NCI-H345 (cell line): Measurements from ENCODE around the gene ADGRA1.

Experiments used
- DNase-seq: peaks from one replicate; lab custom pipeline; 2025; lab: John Stamatoyannopoulos, UW

ADGRA1 gene

DNA sequence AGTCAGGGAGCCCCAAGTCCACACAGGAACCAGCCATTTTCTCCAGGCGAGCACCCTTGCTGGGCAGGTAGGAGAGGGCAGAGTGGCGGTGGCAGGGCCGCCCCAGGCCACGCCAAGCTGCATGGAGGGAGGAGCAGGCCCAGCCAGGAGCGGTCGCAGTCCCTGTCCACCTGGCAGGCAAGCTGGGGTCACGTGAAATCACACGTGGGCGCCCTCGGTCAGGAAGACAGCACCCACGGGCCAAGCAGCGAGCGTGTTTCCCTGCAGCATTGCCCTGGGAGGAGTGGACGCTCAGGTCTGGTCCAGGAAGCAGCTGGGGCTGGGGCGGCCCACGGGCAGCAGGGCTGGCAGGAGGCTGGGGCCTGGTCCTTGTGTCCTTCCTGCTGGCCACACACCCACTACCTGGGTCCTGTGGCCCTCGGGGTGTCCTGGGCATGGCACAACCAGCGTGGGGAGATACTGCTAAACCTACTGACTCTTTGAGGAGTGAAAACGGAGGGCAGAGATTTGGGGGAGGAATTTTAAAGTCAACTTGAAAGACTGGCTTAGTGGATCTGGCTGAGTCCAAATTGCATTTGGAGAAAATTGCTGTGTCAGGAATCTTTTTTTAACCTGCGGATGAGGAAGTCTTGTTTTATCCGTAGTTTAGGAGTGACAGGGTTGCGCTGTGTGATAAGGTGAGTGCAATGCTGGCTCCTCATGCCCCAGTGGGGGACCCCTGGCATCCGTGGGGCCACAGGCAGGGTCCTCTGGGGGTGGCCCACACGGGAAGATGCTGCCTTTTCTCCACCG is 12.2 kb upstream of the ADGRA1 start:
- no peak for DNase-seq

DNA sequence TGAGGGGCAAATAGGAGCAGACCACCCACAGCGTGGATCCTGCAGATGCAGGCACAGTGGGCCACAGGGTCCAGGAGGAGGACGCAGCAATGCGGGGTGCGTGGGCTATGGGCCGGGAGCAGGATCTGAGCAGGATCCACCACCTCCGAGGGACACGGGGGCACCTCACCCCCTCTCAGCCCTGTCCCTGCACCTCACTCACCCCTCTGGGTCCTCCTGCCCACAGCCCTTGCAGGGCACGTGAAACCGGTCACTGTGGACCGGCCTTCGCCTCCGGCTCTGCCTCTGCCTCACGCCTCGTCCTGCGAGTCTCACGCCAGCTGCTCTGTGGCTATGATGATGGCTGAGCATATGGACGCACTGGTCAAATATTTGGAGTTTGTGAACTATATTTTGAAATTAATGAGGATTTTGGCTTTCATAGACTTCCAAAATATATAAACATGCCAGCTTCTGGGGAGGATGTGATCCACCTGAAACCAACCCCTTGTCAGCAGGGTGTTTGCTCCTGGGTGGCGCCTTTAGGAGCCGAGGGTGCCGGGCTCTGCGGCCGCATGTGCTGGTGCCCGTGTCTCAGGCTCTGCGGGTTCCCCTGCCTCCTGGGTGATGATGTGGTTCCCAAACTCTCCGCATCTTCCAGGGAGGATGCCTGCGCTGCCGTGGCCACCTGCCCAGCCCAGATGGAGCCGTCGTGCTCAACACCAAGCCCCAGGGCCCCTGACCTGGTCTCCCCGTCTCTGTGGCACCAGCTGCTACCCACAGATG is 11.3 kb upstream of the ADGRA1 start:
- no peak for DNase-seq

DNA sequence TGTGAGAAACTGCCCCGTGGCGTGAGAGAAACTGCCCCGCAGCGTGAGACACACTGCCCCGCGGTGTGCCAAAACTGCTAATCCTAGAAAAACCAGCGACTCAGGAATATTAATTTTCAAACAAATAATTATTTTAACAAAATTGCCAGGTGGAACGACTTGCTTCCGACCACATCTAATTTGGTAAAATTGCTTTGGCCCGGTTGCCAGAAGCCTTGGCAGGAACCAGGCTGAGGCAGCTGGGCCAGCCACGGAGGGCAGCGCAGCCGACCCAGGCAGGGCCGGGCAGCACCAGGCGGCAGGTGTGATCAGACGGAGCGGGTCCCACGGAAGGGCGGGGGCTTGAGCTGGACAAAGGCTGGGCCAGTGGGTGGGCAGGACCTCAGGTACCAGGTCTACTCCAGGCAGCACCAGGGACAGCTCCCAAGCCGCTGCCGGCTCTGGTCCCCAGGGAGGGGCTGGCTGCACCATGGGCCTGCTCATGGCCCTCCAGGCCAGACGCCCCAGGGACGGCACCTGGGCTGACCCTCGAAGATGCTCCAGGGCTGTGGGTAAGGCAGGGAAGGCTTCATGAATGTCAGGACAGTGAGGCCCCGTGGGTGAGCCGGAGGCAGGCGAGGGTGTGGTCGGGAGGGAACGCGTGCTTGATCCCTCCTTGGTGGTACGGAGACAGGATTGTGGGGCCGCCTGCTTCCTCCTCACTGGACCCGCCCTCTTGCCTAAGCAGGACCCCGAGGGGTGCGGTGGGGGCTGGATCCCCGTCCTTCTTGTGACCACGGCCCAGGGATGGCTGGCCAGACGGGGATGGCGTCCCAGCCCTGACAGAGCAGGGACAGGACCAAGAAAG is 7.7 kb upstream of the ADGRA1 start:
- DNase-seq: no peak

DNA sequence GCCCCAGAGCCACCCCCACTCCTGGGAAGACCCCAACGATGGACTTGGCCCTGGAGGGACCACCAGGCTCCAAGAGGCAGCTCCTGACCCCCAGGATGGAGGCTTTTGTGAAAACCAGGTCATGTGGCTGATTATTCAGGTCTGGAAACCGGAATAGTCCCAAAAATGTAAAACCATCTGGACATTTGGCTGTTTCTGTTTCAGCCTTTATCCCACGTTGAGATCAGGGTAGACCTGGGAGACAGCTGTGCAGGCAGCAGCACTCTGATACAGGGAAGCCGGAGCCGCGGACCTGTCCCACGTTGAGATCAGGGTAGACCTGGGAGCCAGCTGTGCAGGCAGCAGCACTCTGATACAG is 7.1 kb upstream of the ADGRA1 start:
- no peak for DNase-seq

DNA sequence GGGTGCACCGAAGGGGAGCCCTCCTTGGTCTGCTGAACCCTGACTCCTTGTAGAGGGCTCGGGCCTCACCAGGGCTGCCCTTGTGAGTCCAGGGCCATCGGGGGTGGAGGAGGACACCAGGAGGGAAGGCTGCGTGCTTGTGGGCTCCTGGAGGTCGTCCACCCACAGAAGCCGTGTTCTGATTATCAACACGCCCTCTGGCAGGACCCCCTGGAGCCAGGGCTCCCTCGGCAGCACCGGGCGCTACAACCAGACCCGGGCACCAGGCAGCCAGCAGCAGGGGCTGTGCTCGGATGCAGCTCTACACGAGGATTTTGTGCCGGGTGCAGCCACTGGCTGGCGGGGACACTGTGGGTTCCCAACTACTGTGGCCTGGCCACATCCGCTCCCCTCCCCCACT is 6.1 kb upstream of the ADGRA1 start:
- no peak for DNase-seq

DNA sequence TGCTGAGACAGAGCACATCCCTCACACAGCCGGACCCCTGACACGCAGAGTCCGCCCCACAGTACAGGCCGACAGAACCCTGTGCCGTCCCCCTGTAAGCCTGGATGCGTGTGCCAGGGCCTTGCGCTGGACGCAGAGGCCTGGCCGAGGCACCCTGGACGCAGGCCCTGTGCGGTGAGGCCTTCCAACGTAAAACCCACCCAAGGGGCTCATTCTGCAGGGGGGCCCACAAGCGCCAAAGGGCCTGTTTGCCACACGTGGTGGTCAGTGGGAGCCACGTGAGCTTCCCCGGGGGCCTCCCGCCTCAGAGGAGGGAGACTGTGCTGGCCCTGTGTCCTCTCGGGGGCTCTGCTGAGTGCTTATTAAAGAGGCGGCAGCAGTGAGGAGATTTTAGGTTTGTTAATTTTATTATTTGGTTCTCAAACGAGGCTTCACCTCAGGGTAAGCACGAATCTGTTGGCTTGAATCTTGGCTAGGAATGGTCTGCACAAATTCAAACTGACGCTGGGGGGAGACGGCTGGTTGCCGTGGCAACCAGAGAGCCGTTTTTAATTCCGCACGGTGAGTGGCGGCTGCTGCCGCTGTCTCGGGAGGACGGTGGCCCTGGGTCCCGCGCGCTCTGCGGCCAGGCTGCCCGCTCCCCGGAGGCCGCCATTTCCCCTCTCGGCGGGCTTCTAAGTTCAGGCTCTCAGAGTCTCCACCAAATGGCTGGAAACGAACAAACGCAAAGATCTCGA is 4.9 kb upstream of the ADGRA1 start:
- DNase-seq: no peak

DNA sequence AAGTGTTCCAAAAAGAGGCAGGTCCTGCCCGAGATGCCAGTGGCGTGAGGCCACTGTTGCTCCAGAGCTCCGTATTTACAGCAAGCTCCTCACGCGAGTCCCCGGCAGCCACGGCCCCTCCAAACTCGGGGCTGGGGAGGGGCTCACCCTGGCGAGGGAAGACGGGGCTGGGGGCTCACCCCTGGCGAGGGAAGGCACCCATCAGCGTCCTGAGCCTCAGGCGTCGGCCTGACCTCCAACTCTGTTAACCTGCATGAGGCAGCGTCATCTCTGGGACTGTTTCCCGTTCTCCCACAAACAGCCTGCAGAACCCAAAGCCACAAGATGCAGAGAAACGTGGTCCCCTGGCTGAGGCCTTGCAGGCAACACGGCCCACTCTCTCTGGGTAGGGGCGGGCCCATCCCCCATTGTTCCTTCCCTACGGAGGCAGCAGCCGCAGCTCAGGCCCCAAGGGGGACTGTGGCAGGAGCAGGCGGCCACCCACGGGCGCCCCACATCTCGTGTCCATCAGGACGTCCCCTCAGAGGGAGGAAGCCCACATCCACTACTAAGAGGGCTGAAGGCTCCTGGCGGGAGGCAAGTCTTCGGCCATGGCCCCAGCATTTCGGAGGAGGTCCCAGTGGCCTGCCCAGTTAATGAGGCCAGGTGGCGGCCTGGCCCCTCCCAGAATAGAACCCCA is 4.2 kb upstream of the ADGRA1 start:
- DNase-seq: no peak

DNA sequence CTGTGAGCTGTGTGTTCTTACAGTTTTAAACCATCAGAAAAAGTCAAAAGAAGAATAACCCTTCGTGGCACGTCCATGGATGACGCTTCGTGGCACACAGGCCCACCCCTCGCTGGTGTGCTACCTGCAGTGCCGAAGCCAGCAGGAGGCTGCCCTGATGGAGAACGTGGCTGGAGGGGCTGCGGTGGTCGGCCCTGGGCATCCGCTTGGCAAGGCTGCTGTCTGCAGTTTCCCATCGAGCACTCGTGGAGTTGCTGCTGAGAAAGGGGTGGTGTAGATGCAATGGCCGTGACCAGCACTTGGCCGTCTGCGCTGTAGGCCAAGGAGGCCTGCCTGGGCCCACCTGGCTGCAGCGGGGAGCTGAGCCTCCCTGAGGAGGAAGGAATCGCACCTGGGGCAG is 3.2 kb upstream of the ADGRA1 start:
- no peak for DNase-seq

DNA sequence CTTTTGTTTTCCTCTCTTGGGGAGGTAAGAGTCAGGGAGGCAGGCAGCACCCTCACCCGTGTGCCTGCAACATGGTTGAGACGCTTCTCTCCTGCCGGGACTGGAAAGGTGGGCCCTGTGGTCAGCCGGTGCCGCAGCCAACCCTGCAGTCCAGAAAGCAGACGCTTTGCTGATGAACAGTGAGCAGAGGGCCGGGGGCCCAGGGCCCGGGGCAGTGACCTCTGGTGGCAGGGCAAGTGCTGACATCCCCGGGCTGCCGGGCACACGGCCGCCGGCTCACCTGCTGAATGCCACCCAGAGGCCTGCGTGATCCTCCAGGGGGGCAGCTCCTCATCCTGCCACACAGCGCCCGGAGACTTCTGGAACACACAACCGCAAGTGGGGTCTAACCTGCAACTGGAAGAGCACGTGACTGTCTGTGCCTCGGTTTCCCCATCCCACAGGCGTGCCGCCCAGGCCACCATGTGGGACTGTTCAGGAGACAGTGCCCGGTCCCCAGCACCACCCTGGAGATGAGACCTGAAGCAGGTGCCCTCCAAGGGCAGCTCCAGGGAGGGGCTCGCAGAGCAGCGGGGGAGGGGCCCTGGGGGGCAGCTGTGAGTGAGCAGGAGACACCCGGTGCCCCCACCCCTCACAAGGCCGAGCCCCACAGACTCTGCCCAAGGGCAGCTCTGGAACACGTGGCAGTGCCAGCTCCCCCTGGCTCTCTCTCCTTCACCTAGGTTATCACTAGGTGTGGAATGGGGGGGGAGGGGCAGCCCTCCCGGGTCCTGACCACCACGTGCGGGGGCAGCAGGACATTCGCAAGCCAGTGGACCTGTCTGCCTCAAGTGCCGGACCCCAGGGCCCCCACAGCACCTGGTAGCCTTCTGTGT is 2.2 kb upstream of the ADGRA1 start:
- DNase-seq: no peak

DNA sequence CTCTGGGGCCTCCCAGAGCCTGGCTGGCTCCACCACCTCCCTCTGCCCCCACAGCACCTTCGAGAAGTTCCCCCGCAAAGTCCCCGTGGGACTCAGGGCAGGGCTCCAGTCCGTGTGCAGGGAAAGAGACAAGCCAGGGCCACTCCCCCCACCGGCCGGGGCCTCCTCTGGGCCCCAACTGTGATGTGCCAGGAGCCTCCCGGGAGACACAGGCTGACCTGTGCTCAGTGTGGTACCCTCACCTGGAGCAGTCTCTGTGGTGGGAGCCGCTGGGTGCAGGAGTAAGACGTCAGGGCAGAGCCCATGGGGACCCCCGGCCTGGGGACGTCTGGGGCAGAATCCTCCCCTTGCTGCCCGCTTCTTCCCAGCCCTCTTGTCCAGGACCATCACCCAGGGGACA is 1.5 kb upstream of the ADGRA1 start:
- no peak for DNase-seq

DNA sequence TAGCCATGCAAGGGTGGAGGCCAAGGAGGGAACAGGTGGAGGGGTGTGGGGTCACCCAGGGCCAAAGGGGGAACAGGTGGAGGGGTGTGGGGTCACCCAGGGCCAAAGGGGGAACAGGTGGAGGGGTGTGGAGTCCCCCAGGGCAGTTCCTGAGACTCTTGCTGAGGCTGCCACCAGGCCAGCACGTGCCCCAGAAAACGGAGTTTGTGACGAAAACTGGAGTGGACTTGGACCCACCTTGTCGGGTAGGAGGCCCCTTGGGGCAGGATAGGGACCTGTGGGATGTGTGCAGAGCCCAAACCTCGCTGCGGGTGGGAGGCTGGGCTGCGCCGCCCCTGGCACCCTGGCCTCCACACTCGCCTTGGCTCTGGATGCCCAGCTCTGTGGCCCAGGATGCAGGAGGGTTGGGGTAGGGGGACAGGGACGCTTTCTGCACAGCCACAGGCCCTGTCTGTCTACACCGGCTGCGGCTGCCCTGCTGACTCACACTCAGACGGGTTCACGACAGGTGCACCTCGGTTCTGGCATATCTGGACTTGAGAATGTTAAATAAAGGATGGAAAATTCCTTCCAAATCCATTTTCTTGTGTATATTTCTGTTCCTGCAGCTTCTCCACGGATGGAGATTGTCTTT is 562 bp upstream of the ADGRA1 start:
- no peak for DNase-seq

DNA sequence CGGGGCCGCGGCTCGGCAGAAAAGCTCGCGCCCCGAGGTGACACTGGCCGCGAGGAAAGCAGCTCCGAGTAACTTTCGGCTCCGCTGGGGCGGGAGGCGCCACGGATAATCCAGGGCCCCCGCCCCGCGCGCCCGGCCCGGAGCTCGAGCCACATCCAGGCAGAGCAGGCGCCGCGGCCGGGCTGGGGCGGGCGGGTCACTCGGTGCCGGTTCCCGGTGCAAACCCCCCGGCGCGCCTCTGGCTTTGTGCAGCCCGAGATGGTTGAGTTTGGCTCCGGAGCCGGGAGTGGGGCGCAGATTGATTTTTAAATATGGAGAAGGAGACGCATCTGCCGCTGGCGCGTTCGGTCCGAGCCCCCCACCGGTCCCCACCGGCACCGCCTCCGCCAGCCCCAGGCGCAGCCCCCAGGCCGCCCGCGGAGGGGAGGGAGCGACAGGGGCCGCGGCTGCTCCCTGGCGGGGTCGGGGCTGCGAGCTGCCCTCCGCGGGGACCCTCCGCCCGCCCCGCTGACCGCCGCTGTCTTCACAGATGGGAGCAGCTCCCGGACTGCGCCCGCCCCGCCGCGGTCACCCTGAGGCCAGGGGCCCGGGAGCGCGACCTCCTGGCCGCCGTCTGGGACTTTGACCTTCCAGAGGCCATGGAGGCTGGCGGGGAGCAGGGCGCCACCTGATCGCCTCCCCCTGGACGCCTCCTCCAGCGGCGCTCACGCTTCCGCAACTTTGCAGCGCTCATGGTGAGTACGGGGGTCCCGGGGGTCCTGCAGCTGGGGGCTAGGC is 643 bp downstream of the ADGRA1 start:
- no peak for DNase-seq

DNA sequence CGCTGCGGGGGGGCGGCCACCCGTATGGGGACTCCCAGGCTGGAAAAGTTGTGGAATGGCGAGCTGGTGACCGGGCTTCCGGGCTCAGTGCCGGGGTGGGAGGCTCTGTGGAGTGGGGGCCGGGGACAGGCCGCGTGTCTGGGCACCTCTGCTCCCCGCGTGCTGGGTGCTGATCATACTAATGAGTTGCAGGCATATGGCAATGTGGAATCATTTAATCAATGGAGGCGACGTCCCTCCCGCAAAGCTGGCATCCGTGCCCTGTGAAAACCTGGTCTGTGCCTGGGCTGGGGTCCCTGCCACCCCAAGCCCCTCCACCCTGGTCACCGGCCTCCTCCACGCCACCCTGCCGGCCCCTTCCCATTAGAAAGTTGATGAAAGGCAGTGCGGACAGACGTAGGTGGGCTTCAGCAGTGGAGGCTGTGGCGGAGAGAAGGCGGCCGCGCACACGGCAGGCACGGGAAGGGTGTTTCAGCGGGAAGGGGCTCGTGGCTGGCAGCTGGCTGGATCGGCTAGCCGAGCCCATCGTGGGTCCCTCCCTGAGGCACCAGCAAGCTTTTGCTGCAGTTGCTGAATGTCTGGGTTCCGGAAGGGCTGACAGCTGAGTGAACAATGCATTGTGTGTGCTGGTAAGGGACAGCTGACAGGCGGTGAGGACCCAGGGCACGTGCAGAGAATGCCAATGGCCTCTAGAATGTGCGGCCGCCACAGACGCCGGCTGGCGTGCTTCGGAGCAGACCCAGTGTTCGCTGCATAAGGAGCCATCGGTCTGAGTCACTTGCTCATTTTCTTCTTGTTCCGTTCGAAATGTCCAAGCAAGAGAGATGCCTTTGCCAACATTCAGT is 1.5 kb downstream of the ADGRA1 start:
- no peak for DNase-seq

DNA sequence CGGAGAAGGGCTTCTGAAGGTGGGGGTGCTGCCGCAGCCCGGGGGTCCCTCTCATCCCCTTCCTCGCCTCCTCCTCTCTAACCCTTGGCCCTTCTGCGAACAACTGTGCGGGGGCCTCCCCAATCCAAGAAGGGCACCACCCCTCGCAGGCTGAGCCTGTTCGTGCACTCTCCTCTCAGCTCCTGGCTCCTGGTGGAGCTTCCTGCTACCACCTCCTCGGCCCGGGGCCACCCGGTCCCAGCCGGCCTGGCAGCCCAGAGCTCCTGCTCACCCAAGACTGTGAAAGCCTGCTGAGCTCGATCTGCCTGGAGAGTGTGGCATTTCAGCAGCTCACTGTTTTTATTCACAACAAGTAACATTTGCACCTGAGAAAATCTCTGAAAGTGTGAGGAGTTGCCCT is 2.4 kb downstream of the ADGRA1 start:
- DNase-seq: no peak

DNA sequence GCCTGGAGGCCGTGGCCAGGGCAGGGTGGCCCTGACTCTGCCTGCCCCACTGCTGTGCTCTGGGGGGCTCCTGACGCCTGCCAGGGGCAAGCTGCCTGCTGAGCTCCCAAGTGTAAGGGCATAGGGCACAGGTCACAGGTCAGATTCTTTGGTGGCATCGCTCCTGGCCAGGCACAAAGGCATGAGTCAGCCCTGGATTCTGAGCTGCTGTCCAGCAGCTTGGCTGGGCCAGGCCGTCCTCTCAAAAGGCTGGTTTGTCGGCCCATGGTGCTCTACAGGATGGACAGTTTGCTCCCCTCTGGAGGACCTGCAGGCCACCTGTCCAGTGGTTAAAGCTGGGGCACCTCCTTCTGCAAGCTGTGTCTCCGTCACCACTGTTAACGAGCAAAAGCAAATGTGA is 2.9 kb downstream of the ADGRA1 start:
- DNase-seq: no peak

DNA sequence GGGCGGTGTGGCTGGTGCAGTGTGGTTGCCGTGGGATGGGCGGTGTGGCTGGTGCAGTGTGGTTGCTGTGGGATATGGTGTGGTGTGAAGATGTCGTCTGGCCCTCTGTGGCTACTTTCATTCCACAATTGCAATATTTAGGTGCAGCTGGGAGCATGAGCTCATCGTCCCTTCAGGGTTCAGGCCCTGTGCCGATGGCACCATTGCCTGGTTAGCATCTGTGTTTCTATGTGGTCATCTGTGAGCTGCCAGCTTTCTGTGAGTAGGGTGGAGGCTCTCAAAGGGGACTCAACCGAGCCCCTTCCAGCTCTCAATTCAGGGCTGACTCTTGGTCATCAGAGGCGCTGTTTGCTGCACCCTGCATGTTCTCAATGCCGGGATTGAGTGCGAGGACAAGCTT is 3.6 kb downstream of the ADGRA1 start:
- no peak for DNase-seq

DNA sequence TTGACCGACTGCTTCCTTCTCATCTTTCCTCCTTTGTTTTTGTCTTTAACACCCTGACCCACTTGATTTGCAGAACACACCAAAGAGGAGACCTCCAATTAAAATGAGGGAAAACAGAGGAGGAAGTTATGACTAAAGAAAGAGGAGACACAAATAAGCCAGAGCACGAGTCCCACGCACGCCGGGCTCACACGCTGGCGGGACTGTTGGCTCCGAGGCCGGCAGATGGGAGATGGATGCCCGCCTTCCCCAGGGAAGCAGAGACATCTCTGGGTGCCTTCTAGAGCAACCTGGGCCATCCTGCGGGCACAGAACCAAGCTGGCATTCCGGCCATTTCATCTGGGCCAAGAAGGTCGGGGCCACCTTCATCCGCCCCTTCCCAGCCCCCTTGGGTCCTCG is 5.6 kb downstream of the ADGRA1 start:
- no peak for DNase-seq

DNA sequence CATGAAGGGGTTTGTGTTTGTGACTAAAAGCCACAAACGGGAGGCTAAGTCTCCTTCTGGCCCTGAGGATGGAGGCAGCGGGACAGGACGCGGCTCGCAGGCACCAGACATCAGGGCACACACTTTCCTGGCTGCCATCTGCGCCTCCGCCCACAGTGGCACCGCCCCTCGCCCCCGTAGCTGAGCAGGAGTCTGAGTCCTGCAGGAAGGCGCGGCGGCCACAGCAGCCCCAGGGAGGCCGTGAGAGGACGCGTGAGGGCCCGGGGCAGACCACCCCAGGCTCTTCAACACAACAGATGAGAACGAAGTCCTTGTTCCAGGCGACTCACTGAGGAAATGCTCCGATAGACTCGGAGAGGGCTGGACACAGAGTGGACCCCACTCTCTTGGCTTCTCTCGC is 6.6 kb downstream of the ADGRA1 start:
- no peak for DNase-seq
